ENCODE results near the gene ARHGEF18.

- TF ChIP-seq POLR2A (IDR thresholded peaks at IDR 0.05; ENCODE audit: low read length): no peak
- TF ChIP-seq GATA1 (IDR thresholded peaks at IDR 0.05; ENCODE audit: low read depth, low read length): no peak
These were observed 20.9 kb upstream of the ARHGEF18 start for GRCh38 chr19:7327802-7328201.

Data from erythroblast (primary cell).